ENCODE measurements around the gene KRT37.

KRT37 gene

DNA sequence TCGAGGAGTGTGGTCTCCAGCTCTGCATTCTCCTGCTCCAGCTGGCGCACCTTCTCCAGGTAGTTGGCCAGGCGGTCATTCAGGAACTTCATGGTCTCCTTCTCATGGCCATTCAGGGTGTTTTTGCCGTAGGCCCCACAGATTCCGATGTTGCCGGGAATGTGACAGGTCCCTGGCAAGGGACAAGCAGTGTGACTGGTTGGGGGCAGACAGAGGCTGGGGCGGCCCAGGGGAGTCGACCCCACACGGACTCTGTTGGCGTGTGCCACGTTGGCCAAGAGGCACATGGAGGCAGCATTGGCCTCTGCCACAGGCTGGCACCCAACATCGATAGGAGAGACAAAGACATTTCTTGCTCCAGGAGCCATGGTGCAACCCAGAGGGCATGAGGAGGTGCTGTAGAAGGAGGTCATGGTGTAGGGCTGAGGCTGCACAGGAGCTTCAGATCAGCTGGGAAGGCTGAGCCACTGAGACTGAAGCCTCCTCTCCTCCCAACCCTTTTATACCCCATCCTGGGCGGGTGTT is at the start of gene KRT37:
KRT37 (minus strand) TSS at position 475 of the 525 bp plus-strand sequence; CDS start at position 413, 62 bp downstream.
- DNase-seq (ENCODE audit: low read depth): no peak

DNA sequence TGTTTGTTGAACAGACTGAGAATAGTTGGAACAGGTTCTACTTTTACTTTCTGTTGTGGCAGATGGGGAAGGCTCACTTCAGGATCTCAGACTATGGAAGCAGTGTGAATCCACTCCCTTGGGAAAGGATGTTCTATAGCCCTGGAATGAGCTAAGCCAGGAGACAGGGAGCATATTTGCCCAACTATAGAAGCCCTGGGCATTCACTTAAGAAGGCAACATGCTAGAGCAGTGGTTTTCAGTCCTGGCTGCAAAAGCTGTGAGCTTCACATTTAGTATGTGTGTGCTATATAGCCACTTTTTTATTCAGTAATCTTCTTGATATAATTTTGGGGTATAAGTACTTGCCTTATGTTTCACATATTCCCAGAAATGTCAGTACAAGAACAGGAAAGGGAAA is 44.0 kb upstream of the KRT37 start:
- no peak for DNase-seq (ENCODE audit: low read depth)

- no peak for DNase-seq (ENCODE audit: low read depth)
Observed at GRCh38 chr17:41467561-41467960, 43.2 kb upstream of the KRT37 start.

- DNase-seq (ENCODE audit: low read depth): no peak
Observed at GRCh38 chr17:41466988-41467387, 42.6 kb upstream of the KRT37 start, which contains the start of gene KRT32. Gene KRT32, minus strand, starts transcription at chr17:41467386. Its CDS starts 61 bp downstream, at chr17:41467325.

DNA sequence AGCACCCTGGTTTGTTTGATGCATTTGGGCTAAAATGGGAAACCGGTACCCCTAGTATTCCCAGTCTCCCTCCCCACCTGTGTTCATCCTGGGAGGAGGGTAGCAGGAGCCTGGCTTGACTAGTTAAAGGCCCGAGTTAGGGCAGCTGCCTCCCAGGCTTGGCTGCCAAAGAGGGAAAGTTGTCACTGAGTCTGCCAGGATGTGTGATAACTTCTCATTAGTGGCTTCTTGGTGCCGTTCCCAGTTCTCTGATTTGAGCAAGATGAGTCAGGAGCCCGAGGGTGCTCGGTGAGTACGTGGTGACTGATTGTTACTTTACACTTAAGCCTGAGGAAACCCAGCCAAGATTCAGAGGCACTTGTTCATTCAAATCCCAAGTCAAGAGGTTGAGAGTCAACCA is 40.3 kb upstream of the KRT37 start:
- DNase-seq (ENCODE audit: low read depth): no peak

- no peak for DNase-seq (ENCODE audit: low read depth)
Observed at GRCh38 chr17:41464173-41464572, 39.8 kb upstream of the KRT37 start.

- DNase-seq (ENCODE audit: low read depth): no peak
Observed at GRCh38 chr17:41463746-41464145, 39.4 kb upstream of the KRT37 start.

DNA sequence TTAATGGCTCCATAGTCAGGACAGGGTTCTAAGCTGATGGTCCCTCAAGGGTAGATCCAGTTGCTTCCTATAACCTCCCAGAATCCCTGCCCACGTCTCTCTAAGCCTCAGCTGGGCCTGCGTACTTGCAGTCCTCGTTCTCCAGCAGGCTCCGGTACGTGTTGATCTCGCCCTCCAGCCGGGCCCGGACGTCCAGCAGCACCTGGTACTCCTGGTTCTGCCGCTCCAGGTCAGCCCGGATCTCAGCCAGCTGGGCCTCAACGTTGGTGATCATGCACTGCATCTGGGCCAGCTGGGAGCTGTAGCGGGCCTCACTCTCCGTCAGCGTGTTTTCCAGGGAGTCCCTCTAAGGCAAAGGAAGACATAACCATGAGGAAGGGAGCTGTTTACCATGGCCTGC is 38.3 kb upstream of the KRT37 start:
- no peak for DNase-seq (ENCODE audit: low read depth)

DNA sequence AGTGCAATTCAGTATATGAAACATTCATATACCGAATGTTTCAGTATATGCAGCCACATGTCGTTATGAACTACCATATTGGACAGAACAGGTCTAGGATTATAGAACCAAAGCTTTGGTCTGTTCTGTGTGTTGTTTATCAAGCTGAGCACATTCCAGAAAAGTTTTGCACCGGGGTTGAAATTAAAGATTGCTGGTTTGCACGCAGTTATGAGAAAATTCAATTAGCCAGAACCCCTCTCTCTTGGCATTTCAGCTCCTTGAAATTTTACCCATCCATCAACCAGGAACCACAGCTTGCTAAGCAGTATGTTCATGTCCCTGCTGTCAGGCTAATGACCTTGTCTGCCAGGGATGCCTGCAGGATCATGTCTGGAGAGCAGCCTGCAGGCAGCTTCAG is 33.3 kb upstream of the KRT37 start:
- no peak for DNase-seq (ENCODE audit: low read depth)

GRCh38 chr17:41456204-41456603 is 31.8 kb upstream of the KRT37 start:
- no peak for DNase-seq (ENCODE audit: low read depth)

GRCh38 chr17:41455236-41455635 is 30.9 kb upstream of the KRT37 start:
- DNase-seq (ENCODE audit: low read depth): no peak

GRCh38 chr17:41453066-41453465 is 28.7 kb upstream of the KRT37 start:
- no peak for DNase-seq (ENCODE audit: low read depth)

- DNase-seq (ENCODE audit: low read depth): no peak
Observed at GRCh38 chr17:41452281-41452680, 27.9 kb upstream of the KRT37 start.

DNA sequence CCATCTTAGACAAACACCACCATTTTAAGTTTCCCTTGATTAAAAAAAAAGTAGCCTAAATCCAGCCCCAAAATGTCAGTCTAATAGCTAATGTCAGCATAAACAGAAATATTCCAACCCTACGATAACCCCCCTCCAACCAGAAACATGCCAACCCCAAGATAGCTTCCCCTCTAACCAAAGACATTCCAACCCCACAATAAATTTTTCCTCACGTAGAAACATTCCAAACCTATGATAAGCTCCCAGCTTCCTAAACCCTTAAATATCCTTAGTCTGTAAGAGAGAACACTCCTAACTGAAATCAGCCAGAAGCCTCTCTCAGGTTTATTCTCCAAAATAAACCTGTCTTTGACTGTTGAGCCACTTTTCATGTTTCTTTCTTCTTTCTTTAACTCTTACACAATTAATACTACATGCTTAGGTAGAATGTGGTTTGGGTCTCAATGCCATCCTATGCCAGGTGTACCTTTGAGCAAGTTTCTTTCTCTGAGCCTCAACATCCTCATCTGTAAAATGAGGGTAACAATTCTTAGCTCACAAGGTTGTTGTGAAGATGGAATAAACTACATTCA is 26.9 kb upstream of the KRT37 start:
- DNase-seq (ENCODE audit: low read depth): no peak

GRCh38 chr17:41449008-41449407 is 24.6 kb upstream of the KRT37 start:
- no peak for DNase-seq (ENCODE audit: low read depth)

DNA sequence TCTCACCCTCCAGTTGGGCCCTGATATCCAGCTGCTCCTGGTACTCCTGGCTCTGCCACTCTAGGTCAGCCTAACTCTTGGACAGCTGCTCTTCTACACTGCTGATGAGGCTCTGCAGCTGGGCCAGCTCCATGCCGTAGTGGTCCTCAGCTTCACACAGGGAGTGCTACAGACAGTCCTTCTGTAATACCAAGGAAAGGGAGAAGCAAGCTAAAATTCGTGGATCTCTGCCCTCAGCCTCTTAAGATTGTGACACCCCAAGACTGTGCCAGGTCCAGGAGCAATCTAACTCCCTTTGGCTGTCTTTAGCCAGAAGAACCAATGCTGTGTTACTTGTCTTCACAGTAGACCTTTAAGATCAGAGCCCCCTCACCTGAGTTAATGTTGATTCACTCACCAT is 24.1 kb upstream of the KRT37 start:
- no peak for DNase-seq (ENCODE audit: low read depth)

GRCh38 chr17:41446806-41447205 is 22.4 kb upstream of the KRT37 start:
- DNase-seq (ENCODE audit: low read depth): no peak

- DNase-seq (ENCODE audit: low read depth): no peak
Observed at GRCh38 chr17:41444640-41445039, 20.3 kb upstream of the KRT37 start.

- DNase-seq (ENCODE audit: low read depth): no peak
Observed at GRCh38 chr17:41444186-41444585, 19.8 kb upstream of the KRT37 start.

- no peak for DNase-seq (ENCODE audit: low read depth)
Observed at GRCh38 chr17:41442739-41443138, 18.4 kb upstream of the KRT37 start.

DNA sequence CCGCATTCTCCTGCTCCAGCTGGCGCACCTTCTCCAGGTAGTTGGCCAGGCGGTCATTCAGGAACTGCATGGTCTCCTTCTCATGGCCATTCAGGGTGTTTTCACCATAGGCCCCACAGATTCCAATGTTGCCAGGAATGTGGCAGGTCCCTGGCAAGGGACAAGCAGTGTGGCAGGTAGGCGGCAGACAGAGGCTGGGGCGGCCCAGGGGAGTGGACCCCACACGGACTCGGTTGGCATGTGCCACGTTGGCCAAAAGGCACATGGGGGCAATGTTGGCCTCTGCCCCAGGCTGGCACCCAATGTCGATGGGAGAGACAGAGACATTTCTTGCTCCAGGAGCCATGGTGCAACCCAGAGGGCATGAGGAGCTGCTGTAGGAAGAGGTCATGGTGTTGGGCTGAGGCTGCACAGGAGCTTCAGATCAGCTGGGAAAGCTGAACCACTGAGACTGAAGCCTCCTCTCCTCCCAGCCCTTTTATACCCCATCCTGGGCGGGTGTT is 16.2 kb upstream of the KRT37 start, which contains the start of gene KRT38:
KRT38 (minus strand) TSS at position 453 of the 503 bp plus-strand sequence; CDS start at position 391, 62 bp downstream.
- no peak for DNase-seq (ENCODE audit: low read depth)

- DNase-seq (ENCODE audit: low read depth): no peak
Observed at GRCh38 chr17:41439375-41439774, 15.0 kb upstream of the KRT37 start.

DNA sequence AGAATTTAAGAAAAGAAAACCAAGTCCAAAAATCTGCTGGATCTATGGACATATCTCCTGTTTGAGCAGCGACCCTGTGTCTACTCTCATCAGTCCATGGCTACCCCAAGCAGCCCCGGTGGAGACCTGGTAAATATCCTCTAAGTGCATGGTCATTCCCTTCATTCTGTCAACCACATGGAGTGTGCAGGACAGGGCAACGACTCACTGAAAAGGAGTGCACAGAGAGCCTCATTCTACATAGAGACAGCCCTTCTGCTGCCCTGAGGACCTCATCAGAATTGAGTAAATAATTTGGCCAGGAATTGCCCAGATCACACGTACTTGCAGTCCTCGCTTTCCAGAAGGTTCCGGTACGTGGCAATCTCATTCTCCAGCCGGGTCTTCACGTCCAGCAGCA is 13.4 kb upstream of the KRT37 start:
- no peak for DNase-seq (ENCODE audit: low read depth)

DNA sequence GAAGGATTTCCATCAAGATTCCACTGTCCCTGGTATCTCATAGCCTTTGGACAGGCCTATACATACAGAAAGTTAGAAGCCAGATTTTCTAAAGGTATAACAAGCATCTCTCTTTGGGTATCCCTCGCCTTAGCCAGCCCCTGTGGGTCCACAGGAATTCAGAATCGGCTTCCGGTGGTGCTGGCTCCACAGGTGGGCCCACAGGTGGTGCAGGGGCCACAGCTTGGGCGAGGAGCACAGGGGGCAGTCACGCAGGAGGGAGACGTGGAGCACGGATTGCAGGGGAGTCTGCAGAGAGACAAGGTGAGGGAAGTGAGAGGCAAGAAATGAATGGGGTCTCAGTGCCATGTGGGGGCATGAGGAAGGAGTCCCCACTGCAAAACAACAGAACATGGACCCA is 12.9 kb upstream of the KRT37 start:
- DNase-seq (ENCODE audit: low read depth): no peak
